IPS DF 19.7 (cell line): Measurements from ENCODE around the gene SLC16A8.
"Not testable (repeated sequence)": the region's sequence is repeated elsewhere in the genome, so short reads cannot be mapped to it uniquely, and the experiment has no call there.

Source experiments
- DNase-seq: peaks from one replicate; pipeline ENCODE4 v3.0.0-alpha.2; 2013; ENCODE audit warnings: low read depth, low spot score

Gene SLC16A8

GRCh38 chr22:38088629-38089473 lies 4.9 kb upstream of the SLC16A8 start:
- DNase-seq = no peak

GRCh38 chr22:38087855-38088254 lies 3.9 kb upstream of the SLC16A8 start:
- no peak for DNase-seq

GRCh38 chr22:38086942-38087341 lies 3.0 kb upstream of the SLC16A8 start:
- DNase-seq = no peak

GRCh38 chr22:38086001-38086845 lies 2.2 kb upstream of the SLC16A8 start:
- no peak for DNase-seq

GRCh38 chr22:38085501-38085900 lies 1.5 kb upstream of the SLC16A8 start:
- no peak for DNase-seq

- no peak for DNase-seq
Observed at GRCh38 chr22:38085056-38085455, 1.1 kb upstream of the SLC16A8 start.

GRCh38 chr22:38082986-38083710 lies 836 bp downstream of the SLC16A8 start:
- DNase-seq = no peak

- no peak for DNase-seq
Observed at GRCh38 chr22:38081941-38082828, 1.8 kb downstream of the SLC16A8 start.

- DNase-seq = no peak
Observed at GRCh38 chr22:38081636-38081940, 2.4 kb downstream of the SLC16A8 start.

- no peak for DNase-seq
Observed at GRCh38 chr22:38080850-38081635, 2.9 kb downstream of the SLC16A8 start.

- no peak for DNase-seq
Observed at GRCh38 chr22:38080474-38080849, 3.5 kb downstream of the SLC16A8 start.

- DNase-seq = no peak
Observed at GRCh38 chr22:38079804-38080203, 4.2 kb downstream of the SLC16A8 start.

- not testable (repeated sequence) for DNase-seq
Observed at GRCh38 chr22:38079208-38079607, 4.8 kb downstream of the SLC16A8 start.

- DNase-seq = no peak
Observed at GRCh38 chr22:38078046-38078840, 5.7 kb downstream of the SLC16A8 start.

GRCh38 chr22:38077595-38077994 lies 6.4 kb downstream of the SLC16A8 start:
- DNase-seq = no peak

GRCh38 chr22:38077096-38077495 lies 6.9 kb downstream of the SLC16A8 start:
- DNase-seq = no peak

GRCh38 chr22:38075961-38076360 lies 8.0 kb downstream of the SLC16A8 start:
- DNase-seq = no peak

- DNase-seq = no peak
Observed at GRCh38 chr22:38075105-38075825, 8.7 kb downstream of the SLC16A8 start.
